HCT116 (cell line): ENCODE data around the gene PARVB.

Experiments used
- CTCF ChIP-seq, 3 experiments: fragments of 200-600 bp in 1 of 3; sonication (generic) in 1 of 3; IDR thresholded peaks in 2 of 3; conservative IDR thresholded peaks in 1 of 3; 2 replicates each; pipeline ENCODE4 v1.5.1; 2012 to 2017; ENCODE audit warnings: low read depth in 2 of 3, low read length in 2 of 3, antibody characterized with exemption in 1 of 3, borderline replicate concordance in 1 of 3, control low read depth in 1 of 3, mild to moderate bottlenecking in 1 of 3, mixed read lengths in 1 of 3, mixed run types in 1 of 3, moderate library complexity in 1 of 3; ENCODE audit not compliant: insufficient read depth in 1 of 3
- EZH2 ChIP-seq: fragments of 200-600 bp; sonication (generic); IDR thresholded peaks from 2 replicates; pipeline ENCODE4 v1.6.1; 2017; ENCODE audit warnings: antibody characterized with exemption, mixed run types
- POLR2A ChIP-seq: IDR thresholded peaks from 2 replicates; pipeline ENCODE4 v1.7.0; 2011; ENCODE audit warnings: borderline replicate concordance; ENCODE audit not compliant: insufficient read depth, insufficient read length; ENCODE audit errors: extremely low read depth
- REST ChIP-seq: IDR thresholded peaks from 2 replicates; pipeline ENCODE4 v1.6.1; 2012; ENCODE audit warnings: low read depth
- YY1 ChIP-seq: IDR thresholded peaks from 2 replicates; pipeline ENCODE4 v1.6.1; 2011; ENCODE audit warnings: low read length, low read depth, moderate library complexity, mild to moderate bottlenecking; ENCODE audit not compliant: insufficient replicate concordance; ENCODE audit errors: extremely low read depth

- TF ChIP-seq CTCF (IDR thresholded peaks at IDR 0.05 in 2 of 3, conservative IDR thresholded peaks at IDR 0.05 in 1 of 3; ENCODE audit: borderline replicate concordance in 1 of 3, insufficient read depth in 1 of 3, low read depth in 2 of 3, low read length in 2 of 3) (no peak), EZH2 (no peak), POLR2A (no peak), REST (peak; percentile 17), YY1 (no peak)
These were observed 105.5 kb downstream of the PARVB start for GRCh38 chr22:44129619-44129976.
